GM23248 (cell line): ENCODE results near the gene PPHLN1. TPM values are rescaled to one million over a fixed set of nuclear protein-coding genes. Genes with fewer than 3 reads are reported as not detected.
"Not testable (repeated sequence)": the region's sequence is repeated elsewhere in the genome, so short reads cannot be mapped to it uniquely, and the experiment has no call there.

Source experiments
- DNase-seq: peaks from one replicate; pipeline ENCODE4 v3.0.0-alpha.2; 2015
- H2AFZ ChIP-seq: fragments of 200-600 bp; sonication (generic); 2 replicates; pipeline ENCODE4 v1.6.1; 2016; ENCODE audit warnings: antibody characterized with exemption
- H3F3A ChIP-seq: fragments of 200-600 bp; sonication (generic); 2 replicates; pipeline ENCODE4 v1.6.1; 2016; ENCODE audit warnings: mild to moderate bottlenecking, antibody characterized with exemption, mixed run types; ENCODE audit not compliant: insufficient read depth
- H3K27ac ChIP-seq: fragments of 200-600 bp; sonication (generic); 2 replicates; pipeline ENCODE4 v1.5.1; 2016; ENCODE audit warnings: mild to moderate bottlenecking
- H3K27me3 ChIP-seq: fragments of 200-600 bp; sonication (generic); replicated peaks from 2 replicates; pipeline ENCODE4 v1.6.1; 2016; ENCODE audit warnings: mild to moderate bottlenecking; ENCODE audit not compliant: insufficient read depth
- H3K36me3 ChIP-seq: fragments of 200-600 bp; sonication (generic); 2 replicates; pipeline ENCODE4 v1.6.1; 2016; ENCODE audit warnings: low read depth, mild to moderate bottlenecking
- H3K4me1 ChIP-seq: fragments of 200-600 bp; sonication (generic); 2 replicates; pipeline ENCODE4 v1.6.1; 2016; ENCODE audit warnings: mild to moderate bottlenecking; ENCODE audit not compliant: insufficient read depth
- H3K4me2 ChIP-seq: fragments of 200-600 bp; sonication (generic); one replicate; pipeline ENCODE4 v1.6.1; 2016; ENCODE audit warnings: mild to moderate bottlenecking; ENCODE audit not compliant: unreplicated experiment
- H3K4me3 ChIP-seq: fragments of 200-600 bp; sonication (generic); 2 replicates; pipeline ENCODE4 v1.5.1; 2016; ENCODE audit warnings: mild to moderate bottlenecking
- H3K79me2 ChIP-seq: fragments of 200-600 bp; sonication (generic); 2 replicates; pipeline ENCODE4 v1.6.1; 2016; ENCODE audit warnings: mild to moderate bottlenecking; ENCODE audit not compliant: insufficient read depth
- H3K9ac ChIP-seq: fragments of 200-600 bp; sonication (generic); 2 replicates; pipeline ENCODE4 v1.6.1; 2016; ENCODE audit warnings: mild to moderate bottlenecking
- H3K9me2 ChIP-seq: fragments of 200-600 bp; sonication (generic); 2 replicates; pipeline ENCODE4 v1.6.1; 2016; ENCODE audit warnings: mixed run types, mild to moderate bottlenecking, moderate library complexity; ENCODE audit not compliant: insufficient read depth
- H3K9me3 ChIP-seq: fragments of 200-600 bp; sonication (generic); one replicate; pipeline ENCODE4 v1.6.1; 2017; ENCODE audit warnings: low read depth
- H4K20me1 ChIP-seq: fragments of 200-600 bp; sonication (generic); 2 replicates; pipeline ENCODE4 v1.6.0; 2016; ENCODE audit not compliant: insufficient read depth
- EZH2 ChIP-seq: fragments of 200-600 bp; sonication (generic); IDR thresholded peaks from 2 replicates; pipeline ENCODE4 v1.6.1; 2018; ENCODE audit warnings: antibody characterized with exemption, mild to moderate bottlenecking; ENCODE audit not compliant: insufficient read depth, poor library complexity, severe bottlenecking
- EZH2phosphoT487 ChIP-seq: fragments of 200-600 bp; sonication (generic); IDR thresholded peaks from 2 replicates; pipeline ENCODE4 v1.6.1; 2018; ENCODE audit warnings: antibody characterized with exemption, moderate library complexity, mild to moderate bottlenecking, low read depth; ENCODE audit not compliant: insufficient read depth
- WGBS, 2 experiments: methylation state at CpG; one replicate each; pipeline ENCODE4 v1.1.6; 2015 to 2017; ENCODE audit warnings: low lambda C conversion rate in 2 of 2, low coverage in 1 of 2; ENCODE audit errors: missing lambda C conversion rate in 2 of 2; 5-methylcytosine and 5-hydroxymethylcytosine counted together
- in situ Hi-C: fragments of 300-500 bp; cut with MboI; formaldehyde crosslinking; loops from 2 replicates; pipeline ENCODE4 v1.15.0; 2020
- polyA plus RNA-seq: library from polyadenylated mRNA; unstranded; fragments of >200 nt; fragmentation: Nextera tagmentation; extraction: Ambion mirVana; gene quantifications from 2 replicates; pipeline ENCODE4 v1.2.1, GENCODE V29; 2016
- total RNA-seq: library from RNA; depleted of rRNA; stranded (reverse); fragments of >200 nt; shearing (Covaris generic); gene quantifications from 2 replicates; pipeline ENCODE4 v1.2.3, GENCODE V29; 2014

The PPHLN1 gene
- total and polyA plus RNA-seq, 2 experiments from 2014 or later = 55.3 to 72.0 TPM

DNA sequence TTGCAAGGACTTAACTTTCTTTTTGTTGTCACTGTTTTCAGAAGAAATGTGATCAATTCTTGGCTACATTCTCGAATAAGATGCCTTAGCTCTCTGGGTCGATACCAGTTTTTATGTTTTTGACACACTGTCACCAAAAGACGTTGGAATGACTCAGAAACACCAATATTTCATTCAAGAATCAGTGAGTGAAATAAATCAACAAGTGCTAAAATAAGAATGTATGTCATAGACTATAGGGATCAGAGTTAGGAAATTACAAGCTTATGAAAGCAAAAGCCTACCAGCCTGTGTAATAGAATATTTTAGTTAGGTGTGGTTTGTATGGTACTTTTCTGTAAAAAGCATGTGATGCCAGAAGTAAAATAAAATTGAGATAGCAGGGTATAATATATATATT, 17.8 kb downstream of the PPHLN1 start:
- Histone ChIP-seq H3K9ac (no peak overlapping the region), H3K79me2 (peaks cover 100% of the 10 kb centered on the region), H3K4me1 (0 out of 2 replicates have a peak, but pooled peaks cover 7% of the 10 kb centered on the region), H3K9me2 (no peaks in the 10 kb centered on the region), H3K27ac (no peak overlapping the region), H3K36me3 (no peaks in the 10 kb centered on the region; the same call in 1 of the 2 replicates), H3K9me3 (no peaks in the 10 kb centered on the region), H2AFZ (no peak overlapping the region), H3K27me3 (no peaks in the 10 kb centered on the region), H4K20me1 (peaks cover 4% of the 10 kb centered on the region; the same call in 1 of the 2 replicates), H3K4me3 (no peak overlapping the region), H3F3A (no peaks in the 10 kb centered on the region), H3K4me2 (peak overlapping the region; percentile 8)
- in situ Hi-C loops = no loop called here
- 8 to 11% methylated on average over 3 of the region's 3 CpGs for WGBS, 2 experiments
- TF ChIP-seq EZH2phosphoT487 (no peak), EZH2 (no peak)
- no peak for DNase-seq

DNA sequence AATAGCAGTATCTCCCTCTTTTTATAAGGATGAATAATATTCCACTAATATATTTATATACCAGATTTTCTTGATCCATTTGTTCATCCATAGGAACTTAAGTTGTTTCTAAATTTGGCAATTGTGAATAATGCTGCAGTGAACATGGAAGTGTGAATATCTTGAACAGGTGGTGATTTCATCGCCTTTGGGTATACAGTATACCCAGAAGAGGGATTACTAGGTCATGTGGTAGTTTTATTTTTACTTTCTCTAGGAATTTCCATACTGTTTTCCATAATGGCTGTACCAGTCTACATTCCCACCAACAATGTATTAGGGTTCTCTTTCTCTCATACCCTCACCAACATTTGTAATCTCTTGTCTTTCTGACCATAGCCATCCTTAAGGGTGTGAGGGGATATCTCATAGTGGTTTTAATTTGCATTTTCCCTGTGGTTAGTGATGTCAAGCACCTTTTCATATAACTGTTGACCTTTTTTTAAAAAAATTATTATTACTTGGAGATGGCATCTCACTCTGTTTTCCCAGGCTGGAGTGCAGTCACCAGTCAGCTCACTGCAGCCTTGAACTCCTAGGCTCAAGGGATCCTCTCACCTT, 20.5 kb downstream of the PPHLN1 start:
- Histone ChIP-seq H3K36me3 (no peaks in the 10 kb centered on the region; the same call in 1 of the 2 replicates), H3K4me3 (no peak overlapping the region), H2AFZ (no peak overlapping the region), H3K9me3 (no peaks in the 10 kb centered on the region), H3K79me2 (peaks cover 86% of the 10 kb centered on the region), H4K20me1 (peaks cover 4% of the 10 kb centered on the region; the same call in 1 of the 2 replicates), H3K4me2 (no peak overlapping the region), H3K9me2 (no peaks in the 10 kb centered on the region), H3K27ac (no peak overlapping the region), H3K4me1 (0 out of 2 replicates have a peak, but pooled peaks cover 7% of the 10 kb centered on the region), H3K9ac (no peak overlapping the region), H3K27me3 (no peaks in the 10 kb centered on the region), H3F3A (no peaks in the 10 kb centered on the region)
- DNase-seq = no peak
- 96 to 97% methylated on average over 1 of the region's 1 CpG for WGBS, 2 experiments
- TF ChIP-seq EZH2phosphoT487 (no peak), EZH2 (no peak)
- in situ Hi-C loops = no loop called here

DNA sequence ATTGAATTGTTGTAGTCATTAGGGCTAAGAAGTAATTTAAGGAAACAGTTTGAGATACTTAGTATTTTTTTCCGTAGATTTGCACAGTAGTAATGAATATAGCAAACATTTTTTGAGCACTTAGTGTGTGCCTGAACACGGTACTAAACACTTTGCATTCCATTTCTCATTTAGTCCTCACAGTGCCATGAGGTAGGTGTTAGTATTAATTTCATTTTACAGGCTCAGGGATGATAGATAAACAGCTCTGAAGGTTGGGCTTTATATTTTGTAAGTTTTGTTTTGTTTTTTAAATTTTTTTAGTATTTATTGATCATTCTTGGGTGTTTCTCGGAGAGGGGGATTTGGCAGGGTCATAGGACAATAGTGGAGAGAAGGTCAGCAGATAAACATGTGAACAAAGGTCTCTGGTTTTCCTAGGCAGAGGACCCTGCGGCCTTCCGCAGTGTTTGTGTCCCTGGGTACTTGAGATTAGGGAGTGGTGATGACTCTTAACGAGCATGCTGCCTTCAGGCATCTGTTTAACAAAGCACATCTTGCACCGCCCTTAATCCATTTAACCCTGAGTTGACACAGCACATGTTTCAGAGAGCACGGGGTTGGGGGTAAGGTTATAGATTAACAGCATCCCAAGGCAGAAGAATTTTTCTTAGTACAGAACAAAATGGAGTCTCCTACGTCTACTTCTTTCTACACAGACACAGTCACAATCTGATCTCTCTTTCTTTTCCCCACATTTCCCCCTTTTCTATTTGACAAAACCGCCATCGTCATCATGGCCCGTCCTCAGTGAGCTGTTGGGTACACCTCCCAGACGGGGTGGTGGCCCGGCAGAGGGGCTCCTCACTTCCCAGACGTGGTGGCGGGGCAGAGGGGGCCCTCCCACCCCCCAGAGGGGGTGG, 23.4 kb downstream of the PPHLN1 start:
- H3K4me3 ChIP-seq, H2AFZ ChIP-seq, H3K4me2 ChIP-seq, H3K27ac ChIP-seq, H3K9ac ChIP-seq, H3K27me3 ChIP-seq, H3K9me3 ChIP-seq, H3F3A ChIP-seq, H3K9me2 ChIP-seq, H4K20me1 ChIP-seq, DNase-seq, H3K4me1 ChIP-seq, H3K36me3 ChIP-seq, in situ Hi-C loops: not testable (repeated sequence)
- peaks cover 74% of the 10 kb centered on the region for H3K79me2 ChIP-seq
- 78 to 93% methylated on average over 6 to 12 of the region's 16 CpGs for WGBS, 2 experiments

DNA sequence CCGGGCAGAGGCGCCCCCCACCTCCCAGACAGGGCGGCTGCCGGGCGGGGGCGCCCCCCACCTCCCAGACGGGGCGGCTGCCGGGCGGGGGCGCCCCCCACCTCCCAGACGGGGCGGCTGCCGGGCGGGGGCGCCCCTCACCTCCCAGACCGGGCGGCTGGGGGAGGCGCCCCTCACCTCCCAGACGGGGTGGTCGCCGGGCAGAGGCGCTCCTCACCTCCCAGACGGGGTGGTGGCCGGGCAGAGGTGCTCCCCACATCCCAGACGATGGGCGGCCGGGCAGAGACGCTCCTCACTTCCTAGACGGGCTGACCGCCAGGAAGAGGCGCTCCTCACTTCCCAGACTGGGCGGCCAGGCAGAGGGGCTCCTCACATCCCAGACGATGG, 24.0 kb downstream of the PPHLN1 start:
- H3F3A ChIP-seq, in situ Hi-C loops, H4K20me1 ChIP-seq, H3K27ac ChIP-seq, DNase-seq, H3K36me3 ChIP-seq, H2AFZ ChIP-seq, H3K4me2 ChIP-seq, H3K9ac ChIP-seq, H3K27me3 ChIP-seq, H3K4me3 ChIP-seq, H3K9me2 ChIP-seq, H3K9me3 ChIP-seq, H3K4me1 ChIP-seq: not testable (repeated sequence)
- 97% methylated on average over 31 of the region's 34 CpGs; no CpG with 5 or more reads in 1 of the 2 experiments for WGBS, 2 experiments
- H3K79me2 ChIP-seq = peaks cover 68% of the 10 kb centered on the region
